Esophagus squamous epithelium (tissue), 5 donors: ENCODE measurements around the gene LIN9. TPM values are rescaled to one million over a fixed set of nuclear protein-coding genes. Genes with fewer than 3 reads are reported as not detected.

Experiments used
- DNase-seq: peaks from one replicate; lab custom pipeline; 2025; lab: John Stamatoyannopoulos, UW
- H3K27ac ChIP-seq, 4 donors: fragments of 200-600 bp; sonication (generic); one replicate each; pipeline ENCODE4 v1.5.1; 2016 to 2019; ENCODE audit warnings: mild to moderate bottlenecking in 1 of 4
- H3K27me3 ChIP-seq, 4 donors: fragments of 200-600 bp; sonication (generic); 1 replicate in 3 of 4; 2 replicates in 1 of 4; pipeline versions ENCODE4 v1.5.1 to v1.6.0; 2017 to 2021; ENCODE audit warnings: antibody characterized with exemption in 1 of 4
- H3K36me3 ChIP-seq, 3 donors: fragments of 200-600 bp; sonication (generic); one replicate each; pipeline ENCODE4 v1.5.1; 2016 to 2019
- H3K4me1 ChIP-seq, 3 donors: fragments of 200-600 bp; sonication (generic); one replicate each; pipeline ENCODE4 v1.5.1; 2017 to 2019
- H3K4me3 ChIP-seq, 4 donors: fragments of 200-600 bp; sonication (generic); 1 replicate in 3 of 4; 2 replicates in 1 of 4; pipeline ENCODE4 v1.5.1; 2016 to 2019; ENCODE audit warnings: mild to moderate bottlenecking in 2 of 4, moderate library complexity in 1 of 4
- H3K9me3 ChIP-seq, 3 donors: fragments of 200-600 bp; sonication (generic); one replicate each; pipeline ENCODE4 v1.5.1; 2016 to 2019
- CTCF ChIP-seq, 6 experiments: fragments of 450-650 bp in 4 of 6; fragments of 200-600 bp in 2 of 6; sonication (generic) in 2 of 6; IDR thresholded peaks; one replicate each; pipeline ENCODE4 v1.5.1; 2016 to 2019; ENCODE audit warnings: antibody characterized with exemption in 6 of 6, mild to moderate bottlenecking in 4 of 6, moderate library complexity in 4 of 6
- POLR2A ChIP-seq, 4 donors: fragments of 450-650 bp; IDR thresholded peaks; one replicate each; pipeline ENCODE4 v1.6.1; 2017; ENCODE audit warnings: antibody characterized with exemption in 4 of 4, mild to moderate bottlenecking in 4 of 4, moderate library complexity in 3 of 4
- WGBS, 2 donors: methylation state at CpG; one replicate each; pipeline ENCODE4 v1.1.5; 2018; 5-methylcytosine and 5-hydroxymethylcytosine counted together
- intact Hi-C: fragments of 100-400 bp; cut with DNase I; formaldehyde crosslinking; loops from one replicate; pipeline ENCODE4 v1.15.0; 2022
- total RNA-seq, 4 donors: library from RNA; depleted of rRNA; stranded (reverse); fragments of >200 nt; gene quantifications; one replicate each; pipeline ENCODE4 v1.1.0, GENCODE V29; 2016
- donor health status: DM: yes; HTN: yes; CAD: no.

The LIN9 gene
- total RNA-seq, 4 donors from 2014 or later: 2.2 to 7.2 (median 4.6) TPM

GRCh38 chr1:226199971-226200370 is 109.0 kb downstream of the LIN9 start:
- intact Hi-C loops: no loop called here
- WGBS, 2 donors: 53 to 65% methylated on average over 2 of the region's 2 CpGs
- Histone ChIP-seq H3K36me3 (no peaks in the 10 kb centered on the region), H3K9me3 (no peaks in the 10 kb centered on the region), H3K4me1 (no peaks in the 10 kb centered on the region), H3K27me3 (no peaks in the 10 kb centered on the region), H3K4me3 (no peak overlapping the region), H3K27ac (no peak overlapping the region)
- no peak for DNase-seq
- no peak for TF ChIP-seq POLR2A (IDR thresholded peaks at IDR 0.05)
- no peak for TF ChIP-seq CTCF (IDR thresholded peaks at IDR 0.05)

GRCh38 chr1:226195144-226195543 is 113.8 kb downstream of the LIN9 start:
- no peak for DNase-seq
- H3K27me3 ChIP-seq: no peaks in the 10 kb centered on the region
- H3K27ac ChIP-seq: no peak overlapping the region
- H3K4me3 ChIP-seq: no peak overlapping the region
- no peaks in the 10 kb centered on the region for H3K9me3 ChIP-seq
- 79 to 88% methylated on average over 1 of the region's 1 CpG for WGBS, 2 donors
- H3K4me1 ChIP-seq: no peaks in the 10 kb centered on the region
- no peaks in the 10 kb centered on the region for H3K36me3 ChIP-seq
- TF ChIP-seq CTCF (IDR thresholded peaks at IDR 0.05) (no peak), POLR2A (IDR thresholded peaks at IDR 0.05) (no peak)
- intact Hi-C loops: no loop called here

- TF ChIP-seq CTCF (IDR thresholded peaks at IDR 0.05): no peak
- Histone ChIP-seq H3K4me1 (peaks cover 15 to 41% (median 23%) of the 10 kb centered on the region in 3 donors), H3K4me3 (peak overlapping the region; percentile 80 to 96 (median 82)), H3K36me3 (no peaks in the 10 kb centered on the region), H3K27me3 (no peaks in the 10 kb centered on the region), H3K27ac (peak overlapping the region in 3 of 4 donors; percentile 97 to 99 (median 97)), H3K9me3 (no peaks in the 10 kb centered on the region)
- 81 to 90% methylated on average over 6 to 7 of the region's 7 CpGs for WGBS, 2 donors
- intact Hi-C loops: no loop called here
- no peak for DNase-seq
Observed at GRCh38 chr1:226187380-226187779, 121.6 kb downstream of the LIN9 start.

GRCh38 chr1:226187019-226187322 is 122.0 kb downstream of the LIN9 start:
- 25 to 36% methylated on average over 3 of the region's 10 CpGs for WGBS, 2 donors
- no peaks in the 10 kb centered on the region for H3K9me3 ChIP-seq
- TF ChIP-seq CTCF (IDR thresholded peaks at IDR 0.05): peak in 2 of 6 experiments; percentile 18 to 32
- TF ChIP-seq POLR2A (IDR thresholded peaks at IDR 0.05): no peak
- peak overlapping the region; percentile 95 to 99 (median 97) for H3K27ac ChIP-seq
- intact Hi-C loops: no loop called here
- DNase-seq: no peak
- peak overlapping the region; percentile 80 to 96 (median 82) for H3K4me3 ChIP-seq
- no peaks in the 10 kb centered on the region for H3K36me3 ChIP-seq
- H3K27me3 ChIP-seq: no peaks in the 10 kb centered on the region
- peaks cover 19 to 45% (median 27%) of the 10 kb centered on the region in 3 donors for H3K4me1 ChIP-seq

GRCh38 chr1:226186124-226187018 is 122.6 kb downstream of the LIN9 start, which contains the start of gene ACBD3:
Gene ACBD3, minus strand, starts transcription at chr1:226186741. Its CDS starts 66 bp downstream, at chr1:226186675.
- Histone ChIP-seq H3K36me3 (no peaks in the 10 kb centered on the region), H3K4me1 (peaks cover 23 to 51% (median 30%) of the 10 kb centered on the region in 3 donors), H3K9me3 (no peaks in the 10 kb centered on the region), H3K27me3 (no peaks in the 10 kb centered on the region), H3K4me3 (peak within 1 kb of the TSS; percentile 80 to 96 (median 82)), H3K27ac (peak within 1 kb of the TSS; percentile 95 to 99 (median 97))
- WGBS, 2 donors: 0 to 1% methylated on average over 4 to 21 of the region's 75 CpGs
- TF ChIP-seq CTCF (IDR thresholded peaks at IDR 0.05) (peak in 1 of 6 experiments; percentile 27), POLR2A (IDR thresholded peaks at IDR 0.05) (peak in 2 of 4 donors; percentile 82 to 93)
- intact Hi-C loops: no loop called here
- peak; percentile 28 for DNase-seq
